ENCODE data around the gene ADAMTS3.
"Not testable (repeated sequence)": the region's sequence is repeated elsewhere in the genome, so short reads cannot be mapped to it uniquely, and the experiment has no call there.

Gene ADAMTS3

DNA sequence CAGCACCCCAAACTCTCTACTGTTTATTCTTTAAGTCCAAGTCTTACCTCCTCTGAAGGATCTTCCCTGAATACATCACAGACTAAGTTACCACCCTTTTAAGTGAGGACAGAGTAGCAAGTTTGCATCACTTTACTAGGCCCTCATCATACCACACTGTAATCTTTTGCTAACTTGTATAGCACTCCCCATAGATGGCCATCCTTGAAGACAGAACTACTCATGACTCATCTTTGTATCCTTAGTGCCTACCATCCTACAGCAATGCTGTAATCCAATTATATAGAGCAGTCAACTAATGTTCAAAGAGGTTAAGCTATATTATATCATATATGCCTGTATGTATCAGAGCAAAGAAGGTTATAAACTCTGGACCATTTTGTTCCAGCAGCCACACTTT, 101.4 kb downstream of the ADAMTS3 start:
- DNase-seq: no peak

DNA sequence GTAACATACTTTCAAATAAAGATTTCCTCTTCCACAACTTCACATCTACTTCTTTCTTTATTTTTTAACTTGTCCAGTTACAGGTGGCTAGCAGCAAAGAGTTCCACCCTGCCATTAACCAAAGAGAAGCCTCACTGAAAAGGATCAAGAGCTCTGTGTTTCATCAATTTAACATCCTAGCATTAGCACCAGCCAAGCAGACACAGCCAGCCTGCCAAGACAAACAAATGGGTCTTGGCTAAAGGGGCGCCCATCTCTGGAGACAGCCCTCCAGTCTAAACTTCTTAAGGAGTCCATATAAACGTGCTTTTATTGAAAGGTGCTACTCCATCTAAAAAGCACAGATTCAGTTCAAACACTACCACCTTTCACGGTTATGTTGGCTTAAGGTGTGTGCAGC, 105.3 kb downstream of the ADAMTS3 start:
- DNase-seq: no peak

DNA sequence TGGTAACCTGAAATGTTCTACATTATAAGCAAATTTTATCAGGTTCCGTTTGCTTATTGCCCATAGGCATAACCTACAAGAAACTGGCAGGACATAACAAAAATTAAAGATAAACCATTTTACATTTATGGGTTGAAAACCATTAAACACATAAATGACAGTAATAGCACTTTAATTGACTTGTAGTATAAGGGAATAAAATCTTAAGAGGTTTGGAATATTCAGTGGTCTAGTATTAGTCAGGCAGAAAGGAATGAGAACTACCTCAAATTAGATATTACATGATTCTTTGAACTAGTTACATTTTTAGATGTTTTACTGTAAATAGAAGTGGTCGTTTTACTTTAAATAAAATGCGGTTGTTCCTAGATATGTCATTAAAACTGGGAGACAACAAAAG, 111.9 kb downstream of the ADAMTS3 start:
- no peak for DNase-seq

DNA sequence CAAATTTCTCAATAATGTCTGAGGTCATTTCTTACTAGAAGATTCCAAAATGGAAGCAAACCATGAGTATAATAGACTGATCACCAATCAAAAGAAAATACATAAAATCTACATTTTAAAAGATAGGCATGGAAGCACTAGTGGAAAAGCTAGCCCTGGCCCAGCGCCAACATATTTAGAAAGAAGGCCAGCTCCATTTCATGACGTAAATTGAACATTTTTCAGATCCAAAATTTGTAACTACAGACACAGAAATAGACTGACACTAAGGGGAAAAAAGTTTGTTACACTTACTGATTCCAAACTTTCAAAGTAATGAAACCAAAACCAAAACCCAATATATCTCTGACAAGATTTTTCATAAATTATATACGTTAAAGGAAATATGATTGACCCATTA, 117.7 kb downstream of the ADAMTS3 start:
- DNase-seq: no peak

DNA sequence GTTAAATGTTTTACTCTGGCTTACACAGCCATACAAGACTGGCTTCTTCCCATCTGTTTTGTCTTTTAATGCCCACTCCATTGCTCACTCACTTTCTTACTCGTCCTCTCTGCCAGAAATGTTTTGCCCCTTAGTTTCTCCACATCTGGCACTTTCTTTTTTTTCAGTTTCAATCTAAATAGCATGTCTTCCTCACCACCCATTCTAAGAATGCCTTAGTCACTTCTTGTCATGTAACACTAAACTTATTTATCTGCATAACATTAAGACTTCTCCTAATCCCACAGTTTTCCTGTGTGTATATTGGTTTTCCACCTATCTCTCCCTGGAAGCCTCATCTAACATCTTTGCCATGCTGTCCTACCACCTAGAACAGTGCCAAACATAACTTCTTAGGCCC, 119.3 kb downstream of the ADAMTS3 start:
- DNase-seq: no peak

DNA sequence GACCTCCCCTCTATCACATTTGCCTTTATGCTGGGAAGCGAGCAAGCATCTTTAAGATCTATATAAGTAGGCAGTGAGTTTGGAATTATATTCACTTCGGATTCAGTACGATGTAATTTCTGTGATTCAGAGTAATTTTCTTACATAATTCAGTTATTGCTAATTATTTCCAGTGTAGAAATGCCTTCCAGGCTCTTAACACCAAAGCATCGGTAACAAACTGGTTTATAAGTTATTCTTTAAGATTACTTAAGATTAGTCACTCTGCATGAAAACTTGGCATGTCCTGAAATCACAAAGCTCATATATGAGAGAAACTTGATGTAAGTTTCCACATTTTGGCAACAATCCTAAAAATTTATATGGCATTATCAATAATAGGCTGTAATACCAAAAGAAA, 120.8 kb downstream of the ADAMTS3 start:
- DNase-seq: no peak

DNA sequence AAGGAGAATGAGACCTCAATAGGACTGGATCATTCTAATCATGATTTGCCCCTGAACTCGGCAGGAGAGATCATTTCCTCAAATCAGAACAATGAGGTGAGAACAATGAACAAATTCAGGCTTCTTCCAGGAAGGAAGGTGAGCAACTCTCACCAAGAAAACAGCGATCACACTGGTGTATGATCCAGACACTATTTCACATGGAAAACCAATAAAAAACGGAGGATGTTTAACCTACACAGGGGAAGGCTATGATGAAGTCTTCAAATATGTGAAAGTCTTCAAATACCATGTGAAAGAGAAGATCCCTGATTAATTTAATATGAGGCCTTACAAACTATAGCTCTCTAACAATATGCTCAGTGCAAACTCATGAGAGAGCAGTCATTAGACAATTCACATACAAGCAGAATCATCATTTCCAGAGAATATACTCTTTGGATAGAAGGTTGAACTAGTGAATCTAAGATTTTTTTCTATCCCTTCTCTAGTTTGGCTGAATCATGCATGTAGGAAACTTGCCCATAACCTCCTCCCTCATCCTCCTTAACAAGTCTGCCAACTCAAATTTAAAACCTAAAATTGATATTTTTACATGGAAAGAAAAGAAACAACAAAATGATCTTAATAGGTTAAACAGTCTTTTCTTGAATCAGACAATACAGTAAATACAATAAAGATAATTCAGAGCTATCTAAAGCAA, 122.5 kb downstream of the ADAMTS3 start:
- DNase-seq: no peak

DNA sequence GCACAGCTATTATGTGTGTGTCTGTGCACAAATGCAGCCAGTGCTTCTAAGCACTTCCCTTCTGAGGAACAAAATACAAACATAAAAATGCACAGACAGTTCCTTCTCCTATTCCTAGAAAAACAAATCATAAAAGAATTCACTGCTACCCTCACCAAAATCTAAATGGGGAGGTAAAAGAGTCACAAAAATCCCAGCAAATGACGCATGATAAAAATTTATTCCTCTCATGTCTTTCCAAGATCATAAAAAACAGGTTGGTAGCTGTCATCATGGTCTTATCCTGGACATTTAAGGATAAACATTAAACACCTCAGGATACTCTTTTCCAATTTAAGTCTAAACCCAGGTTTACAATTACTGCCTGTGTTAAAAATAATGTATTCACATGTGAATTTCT, 124.9 kb downstream of the ADAMTS3 start:
- no peak for DNase-seq

DNA sequence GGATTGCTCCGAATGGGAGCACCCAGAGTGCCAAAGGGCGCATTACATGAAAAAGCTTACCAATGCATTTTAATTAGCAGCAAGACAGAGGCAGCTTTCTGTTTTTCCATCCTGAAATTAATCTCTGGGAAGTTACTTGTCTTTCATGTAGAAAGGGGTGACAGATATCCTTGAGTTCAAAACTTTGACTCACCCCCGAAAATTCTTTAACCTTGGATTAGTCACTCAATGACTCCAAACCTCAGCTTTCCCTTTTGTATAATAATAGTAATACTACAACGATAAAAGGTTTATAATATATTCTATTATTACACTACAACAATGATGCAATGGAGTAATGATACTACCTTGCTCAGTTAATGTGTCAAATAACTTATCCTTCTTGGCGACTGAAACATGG, 126.3 kb downstream of the ADAMTS3 start:
- DNase-seq: no peak

DNA sequence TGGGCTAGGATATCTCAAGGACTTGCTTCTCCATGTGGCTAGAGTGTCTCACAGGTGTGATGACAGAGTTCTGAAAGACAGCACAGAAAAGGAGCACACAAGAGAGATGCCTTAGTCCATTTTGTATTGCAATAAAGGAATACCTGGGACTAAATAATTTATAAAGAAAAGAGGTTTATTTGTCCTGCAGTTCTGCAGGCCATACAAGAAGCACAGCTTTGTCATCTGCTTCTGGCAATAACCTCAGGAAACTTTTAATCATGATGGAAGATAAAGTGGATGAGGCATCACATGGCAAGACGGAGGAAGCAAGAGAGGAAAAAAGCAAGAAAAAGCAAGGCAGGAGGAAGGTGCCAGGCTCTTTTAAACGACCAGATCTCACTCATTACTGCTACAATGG, 126.9 kb downstream of the ADAMTS3 start:
- no peak for DNase-seq

DNA sequence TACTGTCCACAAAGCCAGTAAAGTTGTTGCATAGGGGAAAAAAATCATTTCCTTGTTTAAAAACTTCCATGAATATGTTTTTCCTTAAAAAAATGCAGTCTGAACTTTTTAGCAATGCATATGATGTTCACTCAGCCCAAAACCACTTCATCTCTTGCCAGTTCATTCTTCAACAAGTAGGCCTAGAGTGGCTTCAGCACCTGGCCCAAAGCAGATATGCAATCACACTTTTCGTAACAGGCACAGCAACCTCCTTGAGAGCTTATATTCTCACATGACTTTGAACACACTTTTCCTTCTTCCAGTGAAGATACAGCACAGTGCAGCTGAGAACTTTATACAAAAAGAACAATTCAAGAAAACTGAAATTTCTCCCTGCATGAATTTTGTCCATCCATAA, 128.6 kb downstream of the ADAMTS3 start:
- no peak for DNase-seq

DNA sequence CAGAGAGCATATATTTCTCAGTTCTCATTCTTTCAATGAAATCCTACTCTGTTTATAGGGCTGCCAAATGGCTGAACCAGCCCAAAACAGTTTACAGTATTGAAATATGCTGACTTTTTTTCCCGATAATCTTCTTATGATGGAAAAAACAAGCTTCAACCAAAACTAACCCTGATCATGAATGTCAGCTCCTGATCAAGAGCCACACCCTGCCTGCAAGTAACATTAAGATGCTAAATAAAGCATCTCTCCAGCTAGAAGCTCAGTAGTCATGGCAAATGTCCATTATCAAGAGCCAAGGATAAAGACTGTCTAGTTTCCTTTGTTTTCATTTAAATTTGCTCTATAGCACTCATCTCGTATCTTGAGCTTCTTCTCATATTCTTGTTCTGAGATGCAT, 136.0 kb downstream of the ADAMTS3 start:
- DNase-seq: no peak

DNA sequence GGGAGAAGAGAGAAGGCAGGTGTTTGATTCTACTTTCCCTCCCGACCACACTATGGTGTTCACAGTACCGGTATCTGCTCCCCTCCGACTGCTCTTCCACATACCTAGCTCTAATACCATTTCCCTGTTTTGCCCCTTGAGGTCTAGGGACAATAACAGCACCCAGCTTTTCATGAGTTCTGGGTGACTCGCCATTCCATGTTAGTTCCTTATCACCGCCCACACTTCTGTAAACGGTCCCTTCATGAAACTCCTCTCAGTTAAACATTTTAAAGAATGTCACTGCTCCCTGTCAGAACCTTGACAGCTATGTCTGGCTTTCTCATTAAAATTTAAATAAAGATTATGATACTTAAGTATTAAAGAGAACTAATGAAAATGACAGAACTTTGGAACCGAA, 136.7 kb downstream of the ADAMTS3 start:
- no peak for DNase-seq

DNA sequence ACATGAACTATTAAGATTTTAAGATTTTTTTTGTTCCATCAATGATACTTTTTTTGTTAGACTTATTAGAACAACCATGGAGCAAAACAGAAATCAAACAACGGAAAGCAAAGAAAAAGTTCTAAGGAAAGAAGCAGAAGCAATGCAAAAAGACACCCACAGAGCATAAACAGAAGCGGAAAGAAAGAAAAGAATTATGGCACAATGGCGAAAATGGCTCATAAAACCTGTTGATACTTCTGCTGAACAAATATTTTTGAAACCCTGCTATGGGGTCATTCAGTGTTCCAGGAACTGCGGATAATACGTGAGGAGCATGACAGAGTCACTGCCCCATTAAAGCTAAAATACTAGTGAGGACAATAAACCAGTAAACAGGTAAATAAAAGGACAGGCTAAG, 138.0 kb downstream of the ADAMTS3 start:
- DNase-seq: no peak

DNA sequence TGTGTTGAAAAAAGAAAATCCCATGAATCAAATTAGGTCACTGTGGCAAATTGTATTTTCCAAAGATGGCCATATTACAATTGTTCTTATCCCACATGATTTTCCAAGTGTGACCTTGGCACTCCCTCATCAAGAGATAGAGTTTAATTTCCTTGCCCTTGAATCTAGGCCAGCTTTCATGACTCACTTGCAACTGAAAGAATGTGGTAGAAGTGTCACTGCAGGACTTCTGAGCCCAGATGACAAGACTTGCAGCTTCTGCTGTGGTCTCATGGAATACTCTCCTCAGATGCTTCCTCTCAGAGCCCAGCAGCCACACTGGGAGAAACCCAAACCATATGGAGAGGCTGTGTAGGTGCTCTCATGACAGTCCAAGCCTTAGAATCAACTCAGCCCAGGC, 139.0 kb downstream of the ADAMTS3 start:
- DNase-seq: no peak

DNA sequence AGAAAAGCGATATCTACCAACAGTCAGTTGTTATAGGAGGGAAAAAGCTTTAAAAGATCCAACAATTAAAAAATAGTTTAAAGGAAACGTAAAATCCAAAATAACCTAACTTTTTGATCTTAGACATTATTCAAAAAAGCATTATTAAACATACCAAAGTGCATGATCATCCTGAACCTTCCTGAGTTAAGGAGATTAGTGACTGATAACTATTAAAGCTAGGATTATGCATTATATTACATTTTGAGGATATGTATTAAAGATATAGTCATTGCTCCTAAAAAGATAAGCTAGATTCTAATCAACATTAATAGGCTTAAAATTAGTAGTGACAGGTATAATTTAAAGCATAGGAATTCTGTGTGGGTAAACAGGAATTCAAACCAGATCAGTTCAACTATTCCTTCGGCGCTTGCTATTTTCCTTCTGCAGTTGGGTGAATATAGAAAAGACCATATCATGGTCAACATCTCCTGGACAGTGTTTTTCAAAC, 139.6 kb downstream of the ADAMTS3 start:
- no peak for DNase-seq

DNA sequence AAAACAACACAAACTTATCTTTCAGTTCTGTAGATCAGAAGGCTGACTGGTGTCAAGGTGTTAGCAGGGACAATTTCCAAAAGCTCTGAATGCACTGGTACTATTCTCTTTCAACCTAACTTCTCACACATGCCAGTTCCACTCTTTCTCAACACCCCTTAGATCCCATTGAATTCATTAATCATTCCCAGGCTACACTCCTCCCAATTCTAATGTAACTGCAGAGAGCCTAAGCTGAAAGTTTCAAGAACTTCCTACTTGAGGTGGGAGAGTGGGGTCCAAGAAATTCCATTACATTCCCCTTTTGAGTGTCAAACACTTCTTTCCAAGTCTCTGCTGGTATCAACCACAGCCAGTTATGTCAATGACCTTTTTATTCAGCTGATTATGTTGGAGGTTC, 142.0 kb downstream of the ADAMTS3 start:
- no peak for DNase-seq

DNA sequence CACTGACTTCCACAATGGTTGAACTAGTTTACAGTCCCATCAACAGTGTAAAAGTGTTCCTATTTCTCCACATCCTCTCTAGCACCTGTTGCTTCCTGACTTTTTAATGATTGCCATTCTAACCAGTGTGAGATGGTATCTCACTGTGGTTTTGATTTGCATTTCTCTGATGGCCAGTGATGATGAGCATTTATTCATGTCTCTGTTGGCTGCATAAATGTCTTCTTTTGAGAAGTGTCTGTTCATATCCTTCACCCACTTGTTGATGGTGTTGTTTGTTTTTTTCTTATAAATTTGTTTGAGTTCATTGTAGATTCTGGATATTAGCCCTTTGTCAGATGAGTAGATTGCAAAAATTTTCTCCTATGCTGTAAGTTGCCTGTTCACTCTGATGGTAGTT, 143.1 kb downstream of the ADAMTS3 start:
- DNase-seq: not testable (repeated sequence)

DNA sequence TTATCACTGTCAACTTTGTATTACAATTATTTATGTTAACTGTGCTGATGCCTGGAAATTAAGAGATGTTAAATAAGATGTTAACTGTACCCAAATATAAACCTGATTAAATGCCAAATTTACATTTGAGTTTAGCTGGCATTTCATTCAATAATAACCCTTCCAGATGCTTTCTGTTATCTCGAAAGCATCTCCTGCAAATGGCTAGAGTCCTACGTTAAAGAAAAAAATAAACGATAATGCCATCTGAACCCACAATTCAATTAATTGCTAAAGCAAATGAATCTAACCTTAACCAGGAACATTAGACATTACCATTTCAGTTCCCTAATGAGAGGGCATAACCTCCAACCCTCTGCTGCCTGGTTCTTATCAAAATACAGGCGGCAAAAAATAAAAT, 145.0 kb downstream of the ADAMTS3 start:
- DNase-seq: no peak

DNA sequence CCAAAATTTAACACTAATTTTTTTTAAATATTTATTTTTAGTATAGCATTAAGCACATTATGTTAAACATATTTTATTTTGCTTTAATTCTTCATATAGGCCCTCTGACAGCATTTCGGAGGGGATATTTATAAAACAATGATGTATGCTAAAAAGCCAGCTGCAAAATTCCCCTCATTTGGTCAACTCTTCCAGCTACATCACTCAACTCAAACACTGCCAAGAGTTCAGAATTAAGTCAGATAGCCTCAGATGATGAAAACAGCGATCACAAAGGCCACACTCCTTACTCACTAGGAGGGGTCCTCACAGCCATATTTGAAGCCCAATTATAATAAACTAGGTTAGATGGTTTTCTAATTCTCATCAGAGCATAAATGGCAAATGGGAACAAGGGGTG, 146.6 kb downstream of the ADAMTS3 start:
- no peak for DNase-seq

DNA sequence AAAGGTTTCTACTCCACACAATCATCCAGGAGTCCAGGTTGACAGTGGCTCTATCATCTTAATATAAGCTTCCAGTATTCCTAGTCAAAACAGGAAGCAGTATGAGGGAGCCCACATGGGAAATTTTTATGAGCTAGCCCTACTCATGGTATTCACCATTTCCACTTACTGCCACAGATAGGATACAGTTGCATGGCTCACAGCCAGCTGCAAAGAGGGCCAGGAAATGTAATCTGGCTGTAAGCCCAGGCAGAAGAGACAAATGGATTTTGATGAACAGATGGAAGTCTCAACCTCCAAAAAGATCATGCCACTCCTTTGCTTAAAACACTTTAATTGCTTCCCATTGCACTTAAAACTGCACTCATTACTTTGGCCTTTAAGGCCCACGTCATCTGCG, 150.6 kb downstream of the ADAMTS3 start:
- DNase-seq: no peak

DNA sequence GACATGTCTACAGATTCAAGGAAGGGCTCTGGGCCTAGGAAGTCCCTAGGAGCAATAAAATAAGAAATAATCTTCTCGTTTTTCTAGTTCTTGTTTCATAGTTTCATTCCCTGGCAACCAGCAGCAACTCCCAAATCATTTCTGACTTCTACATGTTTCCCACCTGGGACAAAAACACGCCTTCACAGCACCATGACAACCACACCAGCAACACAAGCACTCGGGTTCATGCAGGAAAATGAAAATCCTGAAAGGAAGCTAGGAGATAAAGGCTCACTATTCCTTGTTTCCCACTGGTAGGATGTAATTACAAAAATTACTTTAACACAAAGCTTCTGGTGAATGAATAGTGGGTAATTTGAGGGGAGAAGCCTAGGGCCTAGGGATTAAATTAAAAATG, 158.9 kb downstream of the ADAMTS3 start:
- no peak for DNase-seq

DNA sequence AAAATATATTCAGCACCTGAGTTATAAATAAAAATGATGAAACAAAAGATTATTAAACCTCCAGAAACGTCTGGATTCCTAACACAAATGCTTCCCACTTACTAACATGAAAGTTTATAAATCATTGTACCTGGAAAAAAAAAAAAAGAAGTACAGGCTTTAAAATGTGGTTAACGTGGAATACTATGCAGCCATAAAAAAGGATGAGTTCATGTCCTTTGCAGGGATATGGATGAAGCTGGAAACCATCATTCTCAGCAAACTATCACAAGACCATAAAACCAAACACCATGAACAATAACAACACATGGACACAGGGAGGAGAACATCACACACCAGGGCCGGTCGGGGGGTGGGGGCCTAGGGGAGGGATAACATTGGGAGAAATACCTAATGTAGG, 160.5 kb downstream of the ADAMTS3 start:
- no peak for DNase-seq

DNA sequence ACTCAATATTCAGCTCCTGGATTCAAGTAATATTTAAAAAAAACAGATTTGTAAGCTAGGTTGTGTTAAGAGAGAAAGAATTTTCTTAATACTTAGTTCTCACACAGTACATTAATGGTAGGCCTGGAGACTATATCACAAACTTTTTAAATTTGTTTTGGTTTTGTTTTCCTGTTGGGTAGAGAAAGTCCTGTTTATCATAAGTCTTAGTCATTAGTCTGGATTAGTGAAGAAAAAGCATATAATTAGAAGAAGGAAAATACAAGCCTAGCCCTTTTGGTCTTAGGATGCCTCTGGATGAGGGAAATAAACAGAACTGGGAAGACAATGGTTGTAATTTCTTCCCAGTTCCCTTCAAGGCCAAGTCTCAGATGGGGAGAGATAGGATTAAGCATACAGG, 163.6 kb downstream of the ADAMTS3 start:
- no peak for DNase-seq

DNA sequence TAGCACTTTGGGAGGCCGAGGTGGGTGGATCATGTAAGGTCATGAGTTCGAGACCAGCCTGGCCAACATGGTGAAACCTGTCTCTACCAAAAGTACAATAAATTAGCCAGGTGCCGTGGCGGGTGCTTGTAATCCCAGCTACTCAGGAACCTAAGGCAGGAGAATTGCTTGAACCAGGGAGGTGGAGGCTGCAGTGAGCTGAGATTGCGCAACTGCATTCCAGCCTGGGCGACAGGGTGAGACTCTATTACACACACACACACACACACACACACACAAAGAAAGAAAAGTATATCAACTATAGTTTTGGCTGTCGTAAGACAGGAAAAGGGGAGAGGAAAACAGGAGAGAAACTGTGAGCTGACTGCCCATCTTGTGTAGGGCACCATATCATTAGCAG, 171.7 kb downstream of the ADAMTS3 start:
- no peak for DNase-seq
